Heart left ventricle (tissue), 16 donors: ENCODE data around the gene PLOD2. TPM values are rescaled to one million over a fixed set of nuclear protein-coding genes. Genes with fewer than 3 reads are reported as not detected.

Source experiments
- ATAC-seq, 4 donors: fragments of 200-7000 bp; cut with Tn5 transposase; one replicate each; pipeline ENCODE4 v1.9.1; 2020 to 2022; ENCODE audit warnings: moderate library complexity in 4 of 4, mild to moderate bottlenecking in 3 of 4, moderate number of reproducible peaks in 1 of 4
- DNase-seq, 5 donors: peaks; one replicate each; pipeline ENCODE4 v3.0.0-alpha.2; 2020
- H3K27ac ChIP-seq, 12 donors: fragments of 200-600 bp; sonication (generic) in 4 of 12; one replicate each; pipeline versions ENCODE4 v1.5.0 to v1.8.0; 2016 to 2022; ENCODE audit warnings: mild to moderate bottlenecking in 2 of 12
- H3K27me3 ChIP-seq, 9 donors: fragments of 200-600 bp; sonication (generic) in 2 of 9; one replicate each; pipeline versions ENCODE4 v1.5.1 to v1.8.0; 2016 to 2022; ENCODE audit warnings: mild to moderate bottlenecking in 3 of 9
- H3K36me3 ChIP-seq, 9 donors: fragments of 200-600 bp; sonication (generic) in 2 of 9; one replicate each; pipeline versions ENCODE4 v1.5.0 to v1.8.0; 2018 to 2022; ENCODE audit warnings: mild to moderate bottlenecking in 2 of 9
- H3K4me1 ChIP-seq, 12 donors: fragments of 200-600 bp; sonication (generic) in 4 of 12; one replicate each; pipeline versions ENCODE4 v1.5.0 to v1.8.0; 2016 to 2022; ENCODE audit warnings: mild to moderate bottlenecking in 3 of 12
- H3K4me3 ChIP-seq, 12 donors: fragments of 200-600 bp; sonication (generic) in 4 of 12; one replicate each; pipeline versions ENCODE4 v1.5.0 to v1.8.0; 2017 to 2022; ENCODE audit warnings: mild to moderate bottlenecking in 9 of 12, moderate library complexity in 4 of 12
- H3K9me3 ChIP-seq, 12 donors: fragments of 200-600 bp; sonication (generic) in 4 of 12; one replicate each; pipeline versions ENCODE4 v1.5.0 to v1.8.0; 2016 to 2022; ENCODE audit warnings: mild to moderate bottlenecking in 1 of 12
- POLR2A ChIP-seq, 2 donors: fragments of 450-650 bp; IDR thresholded peaks; one replicate each; pipeline ENCODE4 v1.6.1; 2017; ENCODE audit warnings: antibody characterized with exemption in 2 of 2, mild to moderate bottlenecking in 2 of 2, moderate library complexity in 2 of 2
- WGBS, 4 donors: extraction: QIAGEN DNeasy Blood & Tissue Kit in 2 of 4; methylation state at CpG; one replicate each; pipeline versions ENCODE4 v1.1.5 to v1.1.7; 2013 to 2018; 5-methylcytosine and 5-hydroxymethylcytosine counted together
- intact Hi-C, 10 donors: fragments of 100-400 bp; cut with DNase I; formaldehyde crosslinking; loops; one replicate each; pipeline versions ENCODE4 v1.11.1 to v1.14.2; 2022
- polyA plus RNA-seq, 2 donors: library from polyadenylated mRNA; stranded (reverse); fragments of 200-250 nt; gene quantifications; one replicate each; pipeline ENCODE4 v1.2.3, GENCODE V29; 2013
- total RNA-seq, 9 donors: library from RNA; depleted of rRNA in 2 of 9; stranded (reverse); fragments of >200 nt in 2 of 9; fragmentation: NEBNext Ultra II Directional in 3 of 9; extraction: Animal tissue kit (Norgen Biotek cat#: 25700) in 3 of 9; gene quantifications; one replicate each; pipeline versions ENCODE4 v1.1.0 to v1.2.4, GENCODE V29; 2016 to 2023
- TF ChIP-seq, protein P1 (sequence below), 12 donors: fragments of 200-600 bp; sonication (generic) in 4 of 12; IDR thresholded peaks; one replicate each; pipeline versions ENCODE4 v1.5.0 to v1.8.0; 2018 to 2022; ENCODE audit warnings: antibody characterized with exemption in 12 of 12, mild to moderate bottlenecking in 5 of 12
- donor health status: ischemic (EF 13 %, LVEDD 7.1; RV severe dilation, severe dysfunction).
- donor health status: healthy with polysubstance abuse.
- donor health status: DM: no; HTN: yes; CAD: no.
- donor health status: DM: no; HTN: no; CAD: no.
- donor health status: ischemic (EF 25% LVEDD 6.9; RV normal size, moderate dysfunction).
- donor health status: ischemic (EF 25% LVEDD 5.7; RV mildly dilated, moderate dysfunction).
- donor health status: healthy.
- donor health status: DM: yes; HTN: yes; CAD: no.
- donor health status: ischemic (EF 35%, LVEDD 5.7; RV mildly dilated, moderate dysfunction).
- donor health status: nonischemic (EF 11% LVEDD 7.7; RV severe dilation, severe dysfunction).
- donor health status: DM: yes; HTN: yes; CAD: no.
- donor health status: PGD.
- donor health status: ischemic (EF 29% LVEDD 5.4; RV normal size, mild dysfunction).
- donor health status: nonischemic (EF 23%, LVEDD 6.1; RV moderate dilation, normal function).

PLOD2 gene
- total and polyA plus RNA-seq, 11 donors: 6.8 to 33.0 (median 17.9) TPM

DNA sequence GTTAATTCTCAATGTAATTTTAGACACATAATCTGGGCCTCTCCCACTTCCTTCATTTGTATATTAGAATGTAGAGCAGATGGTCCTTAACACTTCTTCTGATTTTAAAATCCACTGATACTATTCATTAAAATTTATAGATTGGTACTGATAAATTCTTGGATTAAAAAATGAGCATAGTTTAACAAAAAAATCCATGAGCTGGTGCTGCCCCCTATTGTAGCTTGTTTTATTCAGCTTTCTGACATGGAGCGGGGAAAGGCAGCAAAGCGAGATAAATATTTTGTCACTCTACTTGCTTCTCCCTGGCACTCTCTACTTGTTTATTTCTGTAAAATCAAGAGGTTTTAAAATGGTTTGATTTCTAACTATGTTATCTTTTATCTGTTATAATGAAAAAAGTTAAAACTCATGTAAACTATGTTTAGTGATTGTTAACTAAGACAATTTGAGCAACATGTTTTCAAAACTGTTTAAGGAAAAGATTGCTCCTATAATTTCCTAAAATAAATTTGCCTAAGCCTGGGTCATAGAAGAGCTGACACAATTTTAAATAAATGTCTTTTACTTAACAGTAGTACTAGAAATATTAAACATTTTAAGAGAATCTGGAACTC lies 26.5 kb upstream of the PLOD2 start:
- Histone ChIP-seq H3K27ac (no peak overlapping the region), H3K9me3 (no peaks in the 10 kb centered on the region), H3K27me3 (no peaks in the 10 kb centered on the region), H3K4me1 (peaks cover 0 to 4% (median 0%) of the 10 kb centered on the region in 12 donors), H3K36me3 (peaks cover 0 to 24% (median 0%) of the 10 kb centered on the region in 9 donors), H3K4me3 (no peak overlapping the region)
- peak in 1 of 4 donors; percentile 45 for ATAC-seq
- intact Hi-C loops: loop anchor here in 8 of 10 donors (2.0 to 10.0 kb wide), 8 partner anchors 120 to 413 kb away; no protein-coding TSS in a partner anchor
- DNase-seq: no peak
- WGBS, 4 donors: 37 to 45% (median 41%) methylated on average over 2 of the region's 2 CpGs
- TF ChIP-seq POLR2A (IDR thresholded peaks at IDR 0.05): no peak
- TF ChIP-seq, protein P1, sequence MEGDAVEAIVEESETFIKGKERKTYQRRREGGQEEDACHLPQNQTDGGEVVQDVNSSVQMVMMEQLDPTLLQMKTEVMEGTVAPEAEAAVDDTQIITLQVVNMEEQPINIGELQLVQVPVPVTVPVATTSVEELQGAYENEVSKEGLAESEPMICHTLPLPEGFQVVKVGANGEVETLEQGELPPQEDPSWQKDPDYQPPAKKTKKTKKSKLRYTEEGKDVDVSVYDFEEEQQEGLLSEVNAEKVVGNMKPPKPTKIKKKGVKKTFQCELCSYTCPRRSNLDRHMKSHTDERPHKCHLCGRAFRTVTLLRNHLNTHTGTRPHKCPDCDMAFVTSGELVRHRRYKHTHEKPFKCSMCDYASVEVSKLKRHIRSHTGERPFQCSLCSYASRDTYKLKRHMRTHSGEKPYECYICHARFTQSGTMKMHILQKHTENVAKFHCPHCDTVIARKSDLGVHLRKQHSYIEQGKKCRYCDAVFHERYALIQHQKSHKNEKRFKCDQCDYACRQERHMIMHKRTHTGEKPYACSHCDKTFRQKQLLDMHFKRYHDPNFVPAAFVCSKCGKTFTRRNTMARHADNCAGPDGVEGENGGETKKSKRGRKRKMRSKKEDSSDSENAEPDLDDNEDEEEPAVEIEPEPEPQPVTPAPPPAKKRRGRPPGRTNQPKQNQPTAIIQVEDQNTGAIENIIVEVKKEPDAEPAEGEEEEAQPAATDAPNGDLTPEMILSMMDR (IDR thresholded peaks at IDR 0.05): peak; percentile 30 to 72 (median 59)

DNA sequence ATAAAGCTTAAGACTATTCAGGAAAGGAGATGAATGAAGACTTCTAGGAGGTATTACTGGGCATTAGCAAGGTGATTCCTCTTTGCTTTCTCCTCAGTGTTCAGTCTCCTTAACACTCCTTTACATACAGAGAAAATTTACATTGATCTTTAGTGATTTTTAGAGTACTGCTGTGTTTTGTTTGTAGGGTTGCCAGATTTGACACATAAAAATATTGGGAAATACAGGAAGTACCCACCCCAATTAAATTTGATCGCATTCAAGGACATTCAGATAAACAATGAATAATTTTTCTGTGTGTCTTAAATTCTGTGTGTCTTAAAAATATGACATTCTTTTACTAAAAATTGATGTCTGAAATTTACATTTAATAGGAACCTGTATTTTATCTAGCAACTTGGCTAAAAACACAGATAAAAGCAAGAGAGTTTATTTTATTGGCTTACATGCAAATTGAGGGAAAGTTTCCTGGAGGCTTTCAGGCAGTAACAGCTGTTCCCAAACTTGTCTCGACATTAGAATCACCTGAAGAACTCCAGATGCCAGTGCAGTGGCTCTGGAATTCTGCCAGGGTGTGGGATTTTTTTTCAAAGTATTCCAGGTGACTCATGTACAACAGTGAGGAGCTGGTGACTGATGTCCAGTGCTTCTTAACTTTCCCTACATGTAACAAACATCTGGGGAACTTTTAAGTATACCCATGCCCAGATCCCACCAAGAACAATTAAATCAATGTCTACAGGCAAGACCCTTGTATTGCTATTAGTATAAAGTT lies 23.4 kb upstream of the PLOD2 start:
- peaks cover 0 to 7% (median 0%) of the 10 kb centered on the region in 9 donors for H3K36me3 ChIP-seq
- TF ChIP-seq POLR2A (IDR thresholded peaks at IDR 0.05): no peak
- TF ChIP-seq, protein P1 (IDR thresholded peaks at IDR 0.05): no peak
- WGBS, 4 donors: 51 to 61% (median 56%) methylated on average over 2 of the region's 2 CpGs
- intact Hi-C loops: loop anchor here in 6 of 10 donors (5.0 to 10.0 kb wide), 5 partner anchors 117 to 410 kb away; no protein-coding TSS in a partner anchor
- no peak for ATAC-seq
- H3K27me3 ChIP-seq: no peaks in the 10 kb centered on the region
- no peak for DNase-seq
- no peaks in the 10 kb centered on the region for H3K9me3 ChIP-seq
- peaks cover 0 to 4% (median 0%) of the 10 kb centered on the region in 12 donors for H3K4me1 ChIP-seq
- H3K4me3 ChIP-seq: no peak overlapping the region
- H3K27ac ChIP-seq: no peak overlapping the region

DNA sequence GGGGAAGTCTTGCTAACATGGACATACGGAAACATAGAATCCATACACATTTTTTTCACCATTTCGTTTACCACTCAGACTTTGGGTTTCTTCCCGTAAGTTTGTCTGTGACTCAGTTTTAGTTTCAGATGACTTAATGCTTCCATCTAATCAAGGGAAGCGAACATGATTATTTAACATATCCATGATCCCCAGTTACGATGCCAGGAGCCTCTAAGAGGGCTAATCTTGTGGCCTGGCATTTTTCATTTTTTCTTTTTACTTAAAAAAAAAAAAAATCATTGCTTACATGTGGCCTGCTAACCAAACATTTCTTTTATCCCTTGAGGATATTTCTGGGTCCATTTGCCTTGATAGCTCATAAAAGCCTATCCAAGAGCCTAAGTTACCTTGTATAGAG lies 20.2 kb upstream of the PLOD2 start:
- no peak for ATAC-seq
- intact Hi-C loops: loop anchor here in 2 of 10 donors (10.0 kb wide), 2 partner anchors 144 to 406 kb away; no protein-coding TSS in a partner anchor
- H3K27ac ChIP-seq: no peak overlapping the region
- H3K4me3 ChIP-seq: no peak overlapping the region
- no peak for DNase-seq
- no peaks in the 10 kb centered on the region for H3K9me3 ChIP-seq
- 94 to 97% (median 95%) methylated on average over 5 of the region's 5 CpGs for WGBS, 4 donors
- H3K36me3 ChIP-seq: no peaks in the 10 kb centered on the region
- peaks cover 0 to 9% (median 0%) of the 10 kb centered on the region in 12 donors for H3K4me1 ChIP-seq
- no peaks in the 10 kb centered on the region for H3K27me3 ChIP-seq
- TF ChIP-seq POLR2A (IDR thresholded peaks at IDR 0.05): no peak
- TF ChIP-seq, protein P1 (IDR thresholded peaks at IDR 0.05): no peak

DNA sequence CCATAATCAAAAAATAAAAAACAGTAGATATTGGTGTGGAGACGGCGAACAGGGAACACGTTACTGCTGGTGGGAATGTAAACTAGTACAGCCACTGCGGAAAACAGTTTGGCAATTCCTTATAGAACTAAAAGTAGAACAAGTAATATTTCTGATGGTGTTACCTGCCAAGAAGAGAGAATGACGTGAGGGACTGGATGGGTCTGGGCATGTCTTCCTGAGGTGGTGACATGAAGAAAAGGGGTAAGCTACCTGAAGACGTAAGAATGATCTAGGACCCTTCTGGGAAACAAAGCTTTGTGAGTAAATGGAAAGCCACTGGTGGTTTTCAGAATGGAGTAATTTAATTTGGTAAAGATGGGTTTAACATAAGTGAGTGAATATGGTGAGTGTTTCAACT lies 19.4 kb upstream of the PLOD2 start:
- Histone ChIP-seq H3K36me3 (no peaks in the 10 kb centered on the region), H3K4me3 (no peak overlapping the region), H3K27ac (no peak overlapping the region), H3K9me3 (no peaks in the 10 kb centered on the region), H3K4me1 (peaks cover 0 to 9% (median 0%) of the 10 kb centered on the region in 12 donors), H3K27me3 (no peaks in the 10 kb centered on the region)
- WGBS, 4 donors: 86 to 98% (median 93%) methylated on average over 6 of the region's 6 CpGs
- no peak for DNase-seq
- TF ChIP-seq, protein P1 (IDR thresholded peaks at IDR 0.05): no peak
- TF ChIP-seq POLR2A (IDR thresholded peaks at IDR 0.05): no peak
- intact Hi-C loops: loop anchor here in 2 of 10 donors (10.0 kb wide), 2 partner anchors 144 to 406 kb away; no protein-coding TSS in a partner anchor
- no peak for ATAC-seq
